Mesothelial cell of epicardium (in vitro differentiated cells): ENCODE results near the gene CHD6. TPM values are rescaled to one million over a fixed set of nuclear protein-coding genes. Genes with fewer than 3 reads are reported as not detected.

Experiments used
- DNase-seq, 2 experiments: peaks; one replicate each; pipeline ENCODE4 v3.0.0; 2021; ENCODE audit warnings: low spot score in 2 of 2; ENCODE audit not compliant: unreplicated experiment in 2 of 2
- H3K27ac Mint-ChIP-seq: 2 replicates; pipeline ENCODE4 v1.8.0; 2021; ENCODE audit warnings: mixed read lengths
- H3K27me3 Mint-ChIP-seq: 2 replicates; pipeline ENCODE4 v1.8.0; 2021; ENCODE audit warnings: low read depth, mixed read lengths
- H3K36me3 Mint-ChIP-seq: 2 replicates; pipeline ENCODE4 v1.8.0; 2021; ENCODE audit warnings: mixed read lengths
- H3K4me1 Mint-ChIP-seq: 2 replicates; pipeline ENCODE4 v1.8.0; 2021; ENCODE audit warnings: mixed read lengths
- H3K4me3 Mint-ChIP-seq: 2 replicates; pipeline ENCODE4 v1.8.0; 2021; ENCODE audit warnings: mild to moderate bottlenecking, moderate library complexity, mixed read lengths
- H3K9me3 Mint-ChIP-seq: 2 replicates; pipeline ENCODE4 v1.8.0; 2021; ENCODE audit warnings: mixed read lengths
- CTCF ChIP-seq: fragments of 200-600 bp; sonication (generic); IDR thresholded peaks from one replicate; pipeline ENCODE4 v1.5.0; 2021; ENCODE audit warnings: antibody characterized with exemption; ENCODE audit not compliant: unreplicated experiment
- total RNA-seq: library from RNA; stranded (reverse); gene quantifications from 3 replicates; pipeline ENCODE4 v1.2.1, GENCODE V29; 2021

CHD6 gene
- total RNA-seq, 1 donor from 2014 or later, result 107 TPM

GRCh38 chr20:41524980-41525613 lies 93.1 kb downstream of the CHD6 start:
- no peak for TF ChIP-seq CTCF
- Mint-ChIP-seq H3K27ac (peak overlapping the region; percentile 68), H3K36me3 (peaks cover 10% of the 10 kb centered on the region)

GRCh38 chr20:41523857-41524256 lies 94.3 kb downstream of the CHD6 start:
- Mint-ChIP-seq H3K4me1 (peaks cover 26% of the 10 kb centered on the region), H3K27ac (no peak overlapping the region), H3K9me3 (no peaks in the 10 kb centered on the region), H3K4me3 (no peak overlapping the region), H3K36me3 (peaks cover 10% of the 10 kb centered on the region), H3K27me3 (no peaks in the 10 kb centered on the region)
- no peak for DNase-seq
- no peak for TF ChIP-seq CTCF

More at GRCh38 chr20:41524980-41525613, 93.1 kb downstream of the CHD6 start:
- Mint-ChIP-seq H3K27me3 (no peaks in the 10 kb centered on the region), H3K9me3 (no peaks in the 10 kb centered on the region), H3K4me1 (peaks cover 26% of the 10 kb centered on the region), H3K4me3 (no peak overlapping the region)
- peak in 1 of 2 experiments; percentile 56 for DNase-seq

- H3K9me3 Mint-ChIP-seq, result no peaks in the 10 kb centered on the region
- TF ChIP-seq CTCF, result no peak
- peak overlapping the region; percentile 15 for H3K27ac Mint-ChIP-seq
- H3K4me3 Mint-ChIP-seq, result no peak overlapping the region
- peaks cover 31% of the 10 kb centered on the region for H3K36me3 Mint-ChIP-seq
- no peaks in the 10 kb centered on the region for H3K27me3 Mint-ChIP-seq
- no peak for DNase-seq
- peaks cover 7% of the 10 kb centered on the region for H3K4me1 Mint-ChIP-seq
Measured at GRCh38 chr20:41513829-41514228, 104.3 kb downstream of the CHD6 start.

GRCh38 chr20:41512624-41513023 lies 105.6 kb downstream of the CHD6 start:
- no peak overlapping the region for H3K4me3 Mint-ChIP-seq
- H3K4me1 Mint-ChIP-seq, result peaks cover 16% of the 10 kb centered on the region
- H3K27me3 Mint-ChIP-seq, result no peaks in the 10 kb centered on the region
- H3K36me3 Mint-ChIP-seq, result peaks cover 27% of the 10 kb centered on the region
- no peaks in the 10 kb centered on the region for H3K9me3 Mint-ChIP-seq
- no peak for DNase-seq
- no peak overlapping the region for H3K27ac Mint-ChIP-seq
- no peak for TF ChIP-seq CTCF

- H3K9me3 Mint-ChIP-seq, result peaks cover 5% of the 10 kb centered on the region
- peaks cover 19% of the 10 kb centered on the region for H3K4me1 Mint-ChIP-seq
- peaks cover 29% of the 10 kb centered on the region for H3K36me3 Mint-ChIP-seq
- no peak overlapping the region for H3K4me3 Mint-ChIP-seq
- no peak for TF ChIP-seq CTCF
- DNase-seq, result no peak
- H3K27ac Mint-ChIP-seq, result no peak overlapping the region
- no peaks in the 10 kb centered on the region for H3K27me3 Mint-ChIP-seq
Measured at GRCh38 chr20:41510847-41511450, 107.2 kb downstream of the CHD6 start.
